ENCODE data around the gene GPR26.

DNA sequence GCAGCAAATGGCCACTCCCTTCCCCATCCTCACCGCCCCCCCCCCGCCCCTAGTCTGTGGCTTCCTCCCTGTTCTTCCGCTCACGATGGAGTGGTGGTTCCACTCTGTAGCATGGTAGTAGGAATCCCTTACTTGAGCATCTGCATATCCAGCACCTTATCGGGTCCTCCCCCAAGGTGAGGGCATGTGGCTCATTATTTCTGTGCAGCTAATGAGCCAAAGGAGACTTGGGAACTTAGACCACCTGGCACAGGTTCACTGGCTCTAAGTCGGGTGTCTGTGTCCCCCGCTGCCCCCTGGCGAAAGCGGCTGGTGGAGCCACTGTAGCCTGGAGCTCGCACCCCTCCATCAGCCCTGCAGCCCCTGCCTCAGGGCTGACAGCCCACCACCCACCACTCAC, 22.8 kb upstream of the GPR26 start:
- TF ChIP-seq, protein P1, sequence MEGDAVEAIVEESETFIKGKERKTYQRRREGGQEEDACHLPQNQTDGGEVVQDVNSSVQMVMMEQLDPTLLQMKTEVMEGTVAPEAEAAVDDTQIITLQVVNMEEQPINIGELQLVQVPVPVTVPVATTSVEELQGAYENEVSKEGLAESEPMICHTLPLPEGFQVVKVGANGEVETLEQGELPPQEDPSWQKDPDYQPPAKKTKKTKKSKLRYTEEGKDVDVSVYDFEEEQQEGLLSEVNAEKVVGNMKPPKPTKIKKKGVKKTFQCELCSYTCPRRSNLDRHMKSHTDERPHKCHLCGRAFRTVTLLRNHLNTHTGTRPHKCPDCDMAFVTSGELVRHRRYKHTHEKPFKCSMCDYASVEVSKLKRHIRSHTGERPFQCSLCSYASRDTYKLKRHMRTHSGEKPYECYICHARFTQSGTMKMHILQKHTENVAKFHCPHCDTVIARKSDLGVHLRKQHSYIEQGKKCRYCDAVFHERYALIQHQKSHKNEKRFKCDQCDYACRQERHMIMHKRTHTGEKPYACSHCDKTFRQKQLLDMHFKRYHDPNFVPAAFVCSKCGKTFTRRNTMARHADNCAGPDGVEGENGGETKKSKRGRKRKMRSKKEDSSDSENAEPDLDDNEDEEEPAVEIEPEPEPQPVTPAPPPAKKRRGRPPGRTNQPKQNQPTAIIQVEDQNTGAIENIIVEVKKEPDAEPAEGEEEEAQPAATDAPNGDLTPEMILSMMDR (IDR thresholded peaks at IDR 0.05) = no peak
- no peak for TF ChIP-seq POLR2AphosphoS5 (IDR thresholded peaks at IDR 0.05)

Data from suprapubic skin (tissue), 3 donors.